Heart left ventricle (tissue), 13 donors: Measurements from ENCODE around the gene NNMT.

Experiments
- CTCF ChIP-seq, 12 donors: fragments of 200-600 bp; sonication (generic) in 4 of 12; IDR thresholded peaks; one replicate each; pipeline versions ENCODE4 v1.5.0 to v1.8.0; 2018 to 2022; ENCODE audit warnings: antibody characterized with exemption in 12 of 12, mild to moderate bottlenecking in 5 of 12
- POLR2A ChIP-seq, 2 donors: fragments of 450-650 bp; IDR thresholded peaks; one replicate each; pipeline ENCODE4 v1.6.1; 2017; ENCODE audit warnings: antibody characterized with exemption in 2 of 2, mild to moderate bottlenecking in 2 of 2, moderate library complexity in 2 of 2
- donor health status: ischemic (EF 13 %, LVEDD 7.1; RV severe dilation, severe dysfunction).
- donor health status: DM: no; HTN: yes; CAD: no.
- donor health status: DM: no; HTN: no; CAD: no.
- donor health status: ischemic (EF 25% LVEDD 6.9; RV normal size, moderate dysfunction).
- donor health status: ischemic (EF 25% LVEDD 5.7; RV mildly dilated, moderate dysfunction).
- donor health status: ischemic (EF 35%, LVEDD 5.7; RV mildly dilated, moderate dysfunction).
- donor health status: nonischemic (EF 11% LVEDD 7.7; RV severe dilation, severe dysfunction).
- donor health status: DM: yes; HTN: yes; CAD: no.
- donor health status: PGD.
- donor health status: ischemic (EF 29% LVEDD 5.4; RV normal size, mild dysfunction).
- donor health status: nonischemic (EF 23%, LVEDD 6.1; RV moderate dilation, normal function).

- TF ChIP-seq POLR2A (IDR thresholded peaks at IDR 0.05) (no peak), CTCF (IDR thresholded peaks at IDR 0.05) (no peak)
These were observed 20.9 kb upstream of the NNMT start for GRCh38 chr11:114275280-114275679.
